Eye (tissue), 1 donor: Measurements from ENCODE around the gene ASIC4.

Experiments used
- DNase-seq: peaks from one replicate; pipeline ENCODE4 v3.0.0-alpha.2; 2015

The ASIC4 gene

GRCh38 chr2:219570924-219571310, 56.6 kb downstream of the ASIC4 start:
- DNase-seq = peak; percentile 65

- DNase-seq = peak; percentile 93
Observed at GRCh38 chr2:219571311-219572236, 57.3 kb downstream of the ASIC4 start, which contains the start of gene OBSL1. TSS of gene OBSL1 (minus strand) at chr2:219571539. CDS start at chr2:219571232, 307 bp downstream.

GRCh38 chr2:219572237-219573001, 58.1 kb downstream of the ASIC4 start, which contains the start of gene INHA:
TSS of gene INHA (plus strand) at chr2:219572310. CDS start at chr2:219572375, 65 bp downstream.
- DNase-seq = no peak

GRCh38 chr2:219573166-219573565, 58.9 kb downstream of the ASIC4 start:
- DNase-seq = no peak

- DNase-seq = no peak
Observed at GRCh38 chr2:219574484-219575311, 60.4 kb downstream of the ASIC4 start.

GRCh38 chr2:219575566-219576504, 61.6 kb downstream of the ASIC4 start:
- DNase-seq = peak; percentile 24

- peak; percentile 86 for DNase-seq
Observed at GRCh38 chr2:219576505-219577388, 62.5 kb downstream of the ASIC4 start.

- DNase-seq = no peak
Observed at GRCh38 chr2:219578811-219579613, 64.7 kb downstream of the ASIC4 start.

GRCh38 chr2:219581346-219581745, 67.1 kb downstream of the ASIC4 start:
- no peak for DNase-seq
